GM12878 (cell line): Measurements from ENCODE around the gene RFK. TPM values are rescaled to one million over a fixed set of nuclear protein-coding genes. Genes with fewer than 3 reads are reported as not detected.

Experiments
- ATAC-seq: fragments of 200-7000 bp; cut with Tn5 transposase; 3 replicates; pipeline ENCODE4 v1.9.1; 2020; ENCODE audit warnings: mild to moderate bottlenecking, moderate library complexity
- BruUV-seq: library from RNA; stranded (reverse); fragments of 400-500 nt; replicated peaks from 2 replicates; lab custom pipeline; 2021; lab: Mats Ljungman, UMichigan
- CTCF ChIA-PET: fragments of 300-600 bp; sonication (Branson Sonifier 250); formaldehyde crosslinking; extraction: SDS; loops from one replicate; lab custom pipeline; 2021; ENCODE audit warnings: inconsistent platforms; lab: Yijun Ruan, JAX
- POLR2A ChIA-PET: fragments of 350-600 bp; formaldehyde crosslinking; extraction: SDS; loops from one replicate; lab custom pipeline; 2021; ENCODE audit warnings: inconsistent platforms; lab: Charles Lee
- RAD21 ChIA-PET: fragments of 300-600 bp; sonication (Branson Sonifier 250); formaldehyde crosslinking; loops from one replicate; lab custom pipeline; 2023; ENCODE audit warnings: antibody characterized with exemption; ENCODE audit not compliant: unreplicated experiment; lab: Charles Lee
- SMC1A ChIA-PET: fragments of 300-600 bp; sonication (Branson Sonifier 250); formaldehyde crosslinking; loops from one replicate; lab custom pipeline; 2023; ENCODE audit not compliant: unreplicated experiment, uncharacterized antibody; lab: Charles Lee
- DNase-seq: peaks from one replicate; pipeline ENCODE4 v3.0.0-alpha.2; 2011; ENCODE audit warnings: low read depth, low spot score
- FAIRE-seq: peaks from 3 replicates; lab custom pipeline; 2011; peaks lifted over from hg19 to GRCh38; lab: Jason Lieb, UNC
- H2AFZ ChIP-seq: 2 replicates; pipeline ENCODE4 v1.6.0; 2011; ENCODE audit warnings: low read depth, low read length, control low read depth; ENCODE audit not compliant: control insufficient read depth
- H3K27ac ChIP-seq: 2 replicates; pipeline ENCODE4 v1.5.1; 2011; ENCODE audit warnings: control low read depth; ENCODE audit not compliant: control insufficient read depth, insufficient read depth
- H3K27me3 ChIP-seq, 2 experiments: replicated peaks in 1 of 2; 2 replicates each; pipeline versions ENCODE4 v1.6.0 to v1.6.1; 2011; ENCODE audit warnings: low read length in 1 of 2; ENCODE audit not compliant: control insufficient read depth in 2 of 2, insufficient read depth in 2 of 2
- H3K36me3 ChIP-seq, 2 experiments: 2 replicates each; pipeline ENCODE4 v1.5.1; 2011; ENCODE audit warnings: low read length in 1 of 2; ENCODE audit not compliant: control insufficient read depth in 2 of 2, insufficient read depth in 2 of 2
- H3K4me1 ChIP-seq: 2 replicates; pipeline ENCODE4 v1.6.1; 2011; ENCODE audit warnings: mild to moderate bottlenecking, low read length, moderate library complexity, mixed read lengths; ENCODE audit not compliant: control insufficient read depth, insufficient read depth
- H3K4me2 ChIP-seq: 2 replicates; pipeline ENCODE4 v1.6.0; 2011; ENCODE audit warnings: control low read depth; ENCODE audit not compliant: control insufficient read depth, insufficient read depth
- H3K4me3 ChIP-seq: fragments of 200-600 bp; sonication (generic); 2 replicates; pipeline ENCODE4 v1.5.1; 2016
- H3K79me2 ChIP-seq: 2 replicates; pipeline ENCODE4 v1.6.0; 2011; ENCODE audit warnings: low read length; ENCODE audit not compliant: control insufficient read depth, insufficient read depth
- H3K9ac ChIP-seq: 2 replicates; pipeline ENCODE4 v1.8.0; 2011; ENCODE audit warnings: low read length, control low read depth, mixed read lengths; ENCODE audit not compliant: control insufficient read depth, insufficient read depth
- H3K9me3 ChIP-seq: replicated peaks from 3 replicates; pipeline ENCODE4 v1.5.1; 2011; ENCODE audit warnings: mild to moderate bottlenecking, low read length; ENCODE audit not compliant: control insufficient read depth, insufficient read depth
- H4K20me1 ChIP-seq: 2 replicates; pipeline ENCODE4 v1.6.0; 2011; ENCODE audit not compliant: control insufficient read depth, insufficient read depth
- BACH1 ChIP-seq: fragments of 450-650 bp; IDR thresholded peaks from 2 replicates; pipeline ENCODE4 v1.6.1; 2017; ENCODE audit warnings: mild to moderate bottlenecking, borderline replicate concordance
- HDGF ChIP-seq: fragments of 450-650 bp; IDR thresholded peaks from 2 replicates; pipeline ENCODE4 v1.6.1; 2016; ENCODE audit warnings: antibody characterized with exemption
- IKZF1 ChIP-seq: fragments of 450-650 bp; conservative IDR thresholded peaks from 2 replicates; pipeline ENCODE4 v1.6.1; 2017; ENCODE audit warnings: antibody characterized with exemption, mild to moderate bottlenecking
- IKZF2 ChIP-seq, 2 experiments: fragments of 450-650 bp; IDR thresholded peaks; 2 replicates each; pipeline ENCODE4 v1.6.1; 2017; ENCODE audit warnings: mild to moderate bottlenecking in 2 of 2, moderate library complexity in 2 of 2
- PAX8 ChIP-seq: fragments of 450-650 bp; IDR thresholded peaks from 2 replicates; pipeline ENCODE4 v1.6.1; 2017; ENCODE audit warnings: mild to moderate bottlenecking, moderate library complexity
- POLR2AphosphoS2 ChIP-seq: IDR thresholded peaks from 2 replicates; pipeline ENCODE4 v1.6.1; 2011; ENCODE audit warnings: low read depth, mild to moderate bottlenecking, low read length, improper control_type of control experiment, moderate library complexity
- RUNX3 ChIP-seq: IDR thresholded peaks from 2 replicates; pipeline ENCODE4 v1.6.1; 2012; ENCODE audit warnings: low read length, inconsistent platforms
- SPI1 ChIP-seq: IDR thresholded peaks from 2 replicates; pipeline ENCODE4 v1.6.1; 2011; ENCODE audit warnings: low read depth, mild to moderate bottlenecking, low read length, moderate library complexity, borderline replicate concordance; ENCODE audit not compliant: insufficient read depth
- WGBS: methylation state at CpG from one replicate; pipeline ENCODE4 v1.1.6; 2016; ENCODE audit warnings: low lambda C conversion rate; ENCODE audit not compliant: insufficient replicate concordance, insufficient coverage; ENCODE audit errors: missing lambda C conversion rate; 5-methylcytosine and 5-hydroxymethylcytosine counted together
- in situ Hi-C: fragments of 300-500 bp; cut with MboI; formaldehyde crosslinking; loops from 9 replicates; pipeline ENCODE4 v1.14.3; 2018; ENCODE audit warnings: mixed read lengths
- intact Hi-C: fragments of 100-400 bp; cut with micrococcal nuclease; formaldehyde crosslinking; loops from one replicate; pipeline ENCODE4 v1.14.2; 2022; ENCODE audit not compliant: unreplicated experiment
- polyA plus RNA-seq, 11 experiments: library from polyadenylated mRNA; depleted of rRNA in 4 of 11; unstranded in 6 of 11; stranded (reverse) in 5 of 11; fragments of >200 nt; fragmentation: Nextera tagmentation in 4 of 11; fragmentation: Illumina TruSeq in 1 of 11; extraction: Ambion mirVana in 4 of 11; extraction: Trizol in 1 of 11; gene quantifications; 1 replicate in 1 of 11; 2 replicates in 10 of 11; pipeline versions ENCODE4 v1.2.1 to v1.2.3, GENCODE V29; 2011 to 2016; ENCODE audit warnings: inconsistent platforms in 2 of 11, missing spikeins in 2 of 11, low read depth in 1 of 11
- total RNA-seq, 4 experiments: library from RNA; depleted of rRNA in 3 of 4; stranded (reverse); fragments of >200 nt in 3 of 4; fragmentation: Illumina TruSeq in 1 of 4; extraction: Trizol in 1 of 4; gene quantifications; 2 replicates each; pipeline versions ENCODE4 v1.2.1 to v1.2.3, GENCODE V29; 2013 to 2021
- TF ChIP-seq, protein P1 (sequence below): fragments of 450-650 bp; IDR thresholded peaks from 2 replicates; pipeline ENCODE4 v1.6.1; 2017; ENCODE audit warnings: mild to moderate bottlenecking, low read depth, inconsistent platforms; ENCODE audit not compliant: poor library complexity, severe bottlenecking
- TF ChIP-seq, protein P2 (sequence below): fragments of 450-650 bp; formaldehyde crosslinking; IDR thresholded peaks from 2 replicates; pipeline ENCODE4 v1.5.0; 2022; ENCODE audit warnings: mild to moderate bottlenecking, missing genetic modification characterization

RFK gene
- total and polyA plus RNA-seq, 10 of the 15 experiments (the other 5 are each of a cell fraction or from before 2014, with no cell fraction given): 4.4 to 18.6 (median 11.6) TPM

DNA sequence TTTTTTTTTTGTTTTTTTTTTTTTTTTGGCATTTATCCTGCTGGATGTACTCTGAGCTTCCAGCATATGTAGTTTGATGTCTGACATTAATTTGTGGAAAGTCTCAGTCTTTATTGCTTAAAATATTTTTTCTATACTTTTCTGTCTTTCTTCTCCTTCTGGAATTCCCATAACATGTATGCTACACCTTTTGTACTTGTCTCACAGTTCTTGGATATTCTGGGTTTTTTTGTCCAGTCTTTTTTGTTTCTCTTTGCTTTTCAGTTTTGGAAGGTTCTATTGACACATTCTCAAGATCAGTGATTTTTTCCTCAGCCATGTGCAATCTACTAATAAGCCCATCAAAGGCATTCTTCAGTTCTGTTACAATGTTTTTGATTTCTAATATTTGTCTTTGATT lies 19.4 kb upstream of the RFK start:
- ChIA-PET CTCF (interaction anchor here (0.8 to 1.3 kb wide), 2 partner anchors 9 to 12 kb away, joined by 3 to 5 read pairs; no protein-coding TSS in a partner anchor), POLR2A (interaction anchor here (0.6 kb wide), 1 partner anchor 20 kb away, joined by 6 read pairs; no protein-coding TSS in a partner anchor), SMC1A (no interaction called here), RAD21 (interaction anchor here (0.6 to 0.7 kb wide), 2 partner anchors 13 to 21 kb away, joined by 3 read pairs; no protein-coding TSS in a partner anchor)
- intact Hi-C loops (loop anchor here (2.0 kb wide), 1 partner anchor 25 kb away; no protein-coding TSS in a partner anchor), in situ Hi-C loops (no loop called here)
- no peak overlapping the region for H3K4me2 ChIP-seq
- H3K27me3 ChIP-seq: no peaks in the 10 kb centered on the region
- FAIRE-seq: no peak
- H3K9ac ChIP-seq: no peak overlapping the region
- H3K4me3 ChIP-seq: no peak overlapping the region
- ATAC-seq: no peak
- H3K27ac ChIP-seq: no peak overlapping the region
- DNase-seq: no peak
- H3K79me2 ChIP-seq: no peaks in the 10 kb centered on the region
- H4K20me1 ChIP-seq: no peaks in the 10 kb centered on the region
- H3K4me1 ChIP-seq: peaks cover 15% of the 10 kb centered on the region; the same call in 1 of the 2 replicates
- no peak overlapping the region for H2AFZ ChIP-seq
- BruUV-seq: no TSS peak
- TF ChIP-seq HDGF: no peak
- TF ChIP-seq BACH1: no peak
- TF ChIP-seq RUNX3: no peak
- H3K36me3 ChIP-seq: no peaks in the 10 kb centered on the region
- peaks cover 7% of the 10 kb centered on the region for H3K9me3 ChIP-seq

DNA sequence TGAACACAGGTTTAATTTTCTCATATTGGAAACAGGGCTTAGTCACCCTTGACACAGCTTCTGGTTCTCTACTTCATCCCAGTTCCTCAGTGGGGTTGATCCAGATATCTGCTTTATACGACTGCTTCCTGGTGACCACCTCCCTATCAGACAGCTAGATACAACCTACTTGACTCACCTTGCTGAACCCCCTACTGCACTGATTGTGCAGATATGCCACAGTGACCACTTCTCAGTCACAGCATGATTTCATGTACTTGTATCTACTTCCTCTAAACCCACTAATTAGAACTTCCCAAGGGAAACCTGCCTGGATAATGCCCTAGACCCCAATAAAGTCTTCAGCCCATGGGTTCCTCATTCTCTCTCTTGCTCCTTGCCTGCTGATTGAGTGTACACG lies 18.4 kb upstream of the RFK start:
- Histone ChIP-seq H3K9me3 (peaks cover 7% of the 10 kb centered on the region), H3K4me1 (peaks cover 19% of the 10 kb centered on the region; the same call in 1 of the 2 replicates), H3K4me2 (no peak overlapping the region), H3K79me2 (no peaks in the 10 kb centered on the region), H3K4me3 (no peak overlapping the region), H3K36me3 (no peaks in the 10 kb centered on the region), H2AFZ (no peak overlapping the region), H3K9ac (no peak overlapping the region), H4K20me1 (no peaks in the 10 kb centered on the region), H3K27me3 (no peaks in the 10 kb centered on the region), H3K27ac (no peak overlapping the region)
- ChIA-PET POLR2A (no interaction called here), RAD21 (no interaction called here), CTCF (interaction anchor here (0.8 to 1.3 kb wide), 2 partner anchors 8 to 11 kb away, joined by 3 to 5 read pairs; no protein-coding TSS in a partner anchor), SMC1A (interaction anchor here (0.9 to 1.0 kb wide), 2 partner anchors 11 to 246 kb away, joined by 3 to 5 read pairs; no protein-coding TSS in a partner anchor)
- no peak for DNase-seq
- FAIRE-seq: no peak
- no TSS peak for BruUV-seq
- intact Hi-C loops (no loop called here), in situ Hi-C loops (no loop called here)
- ATAC-seq: peak; percentile 52
- WGBS: 19% methylated on average over 2 of the region's 2 CpGs
- TF ChIP-seq POLR2AphosphoS2 (no peak), SPI1 (0 out of 2 replicates have a peak, but pooled peaks have one; percentile 18), IKZF2 (IDR thresholded peaks at IDR 0.05) (peak in 1 of 2 experiments; percentile 19; a peak in 1 of 4 replicates), IKZF1 (0 out of 2 replicates have a peak, but pooled peaks have one; percentile 14), PAX8 (no peak)
- TF ChIP-seq, protein P1, sequence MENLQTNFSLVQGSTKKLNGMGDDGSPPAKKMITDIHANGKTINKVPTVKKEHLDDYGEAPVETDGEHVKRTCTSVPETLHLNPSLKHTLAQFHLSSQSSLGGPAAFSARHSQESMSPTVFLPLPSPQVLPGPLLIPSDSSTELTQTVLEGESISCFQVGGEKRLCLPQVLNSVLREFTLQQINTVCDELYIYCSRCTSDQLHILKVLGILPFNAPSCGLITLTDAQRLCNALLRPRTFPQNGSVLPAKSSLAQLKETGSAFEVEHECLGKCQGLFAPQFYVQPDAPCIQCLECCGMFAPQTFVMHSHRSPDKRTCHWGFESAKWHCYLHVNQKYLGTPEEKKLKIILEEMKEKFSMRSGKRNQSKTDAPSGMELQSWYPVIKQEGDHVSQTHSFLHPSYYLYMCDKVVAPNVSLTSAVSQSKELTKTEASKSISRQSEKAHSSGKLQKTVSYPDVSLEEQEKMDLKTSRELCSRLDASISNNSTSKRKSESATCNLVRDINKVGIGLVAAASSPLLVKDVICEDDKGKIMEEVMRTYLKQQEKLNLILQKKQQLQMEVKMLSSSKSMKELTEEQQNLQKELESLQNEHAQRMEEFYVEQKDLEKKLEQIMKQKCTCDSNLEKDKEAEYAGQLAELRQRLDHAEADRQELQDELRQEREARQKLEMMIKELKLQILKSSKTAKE: no peak
- TF ChIP-seq, protein P2, sequence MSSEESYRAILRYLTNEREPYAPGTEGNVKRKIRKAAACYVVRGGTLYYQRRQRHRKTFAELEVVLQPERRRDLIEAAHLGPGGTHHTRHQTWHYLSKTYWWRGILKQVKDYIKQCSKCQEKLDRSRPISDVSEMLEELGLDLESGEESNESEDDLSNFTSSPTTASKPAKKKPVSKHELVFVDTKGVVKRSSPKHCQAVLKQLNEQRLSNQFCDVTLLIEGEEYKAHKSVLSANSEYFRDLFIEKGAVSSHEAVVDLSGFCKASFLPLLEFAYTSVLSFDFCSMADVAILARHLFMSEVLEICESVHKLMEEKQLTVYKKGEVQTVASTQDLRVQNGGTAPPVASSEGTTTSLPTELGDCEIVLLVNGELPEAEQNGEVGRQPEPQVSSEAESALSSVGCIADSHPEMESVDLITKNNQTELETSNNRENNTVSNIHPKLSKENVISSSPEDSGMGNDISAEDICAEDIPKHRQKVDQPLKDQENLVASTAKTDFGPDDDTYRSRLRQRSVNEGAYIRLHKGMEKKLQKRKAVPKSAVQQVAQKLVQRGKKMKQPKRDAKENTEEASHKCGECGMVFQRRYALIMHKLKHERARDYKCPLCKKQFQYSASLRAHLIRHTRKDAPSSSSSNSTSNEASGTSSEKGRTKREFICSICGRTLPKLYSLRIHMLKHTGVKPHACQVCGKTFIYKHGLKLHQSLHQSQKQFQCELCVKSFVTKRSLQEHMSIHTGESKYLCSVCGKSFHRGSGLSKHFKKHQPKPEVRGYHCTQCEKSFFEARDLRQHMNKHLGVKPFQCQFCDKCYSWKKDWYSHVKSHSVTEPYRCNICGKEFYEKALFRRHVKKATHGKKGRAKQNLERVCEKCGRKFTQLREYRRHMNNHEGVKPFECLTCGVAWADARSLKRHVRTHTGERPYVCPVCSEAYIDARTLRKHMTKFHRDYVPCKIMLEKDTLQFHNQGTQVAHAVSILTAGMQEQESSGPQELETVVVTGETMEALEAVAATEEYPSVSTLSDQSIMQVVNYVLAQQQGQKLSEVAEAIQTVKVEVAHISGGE (CRISPR knock-in tag): no peak
